ENCODE measurements around the gene SERTAD2.

The SERTAD2 gene

DNA sequence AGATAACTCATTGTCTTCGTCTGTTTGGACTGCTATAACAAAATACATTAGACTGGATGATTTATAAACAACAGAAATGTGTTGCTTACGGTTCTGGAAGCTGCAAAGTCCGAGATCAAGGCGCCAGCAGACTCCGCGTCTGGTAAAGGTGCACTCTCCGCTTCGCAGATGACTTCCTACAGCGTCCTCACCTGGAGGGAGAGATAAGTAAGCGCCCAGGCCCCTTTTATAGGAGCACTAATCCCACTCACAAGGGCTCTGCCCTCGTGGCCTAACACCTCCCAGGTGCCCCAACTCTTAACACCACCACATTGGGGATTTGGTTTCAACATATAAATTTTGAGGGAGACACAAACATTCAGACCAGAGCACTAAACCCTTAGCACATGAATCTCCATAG lies 51.3 kb downstream of the SERTAD2 start:
- H3K4me3 ChIP-seq (replicated peaks; ENCODE audit: low read depth, low read length) = no peak overlapping the region
- DNase-seq (ENCODE audit: extremely low read depth, low read depth) = no peak
- TF ChIP-seq, protein P1, sequence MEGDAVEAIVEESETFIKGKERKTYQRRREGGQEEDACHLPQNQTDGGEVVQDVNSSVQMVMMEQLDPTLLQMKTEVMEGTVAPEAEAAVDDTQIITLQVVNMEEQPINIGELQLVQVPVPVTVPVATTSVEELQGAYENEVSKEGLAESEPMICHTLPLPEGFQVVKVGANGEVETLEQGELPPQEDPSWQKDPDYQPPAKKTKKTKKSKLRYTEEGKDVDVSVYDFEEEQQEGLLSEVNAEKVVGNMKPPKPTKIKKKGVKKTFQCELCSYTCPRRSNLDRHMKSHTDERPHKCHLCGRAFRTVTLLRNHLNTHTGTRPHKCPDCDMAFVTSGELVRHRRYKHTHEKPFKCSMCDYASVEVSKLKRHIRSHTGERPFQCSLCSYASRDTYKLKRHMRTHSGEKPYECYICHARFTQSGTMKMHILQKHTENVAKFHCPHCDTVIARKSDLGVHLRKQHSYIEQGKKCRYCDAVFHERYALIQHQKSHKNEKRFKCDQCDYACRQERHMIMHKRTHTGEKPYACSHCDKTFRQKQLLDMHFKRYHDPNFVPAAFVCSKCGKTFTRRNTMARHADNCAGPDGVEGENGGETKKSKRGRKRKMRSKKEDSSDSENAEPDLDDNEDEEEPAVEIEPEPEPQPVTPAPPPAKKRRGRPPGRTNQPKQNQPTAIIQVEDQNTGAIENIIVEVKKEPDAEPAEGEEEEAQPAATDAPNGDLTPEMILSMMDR (IDR thresholded peaks at IDR 0.05; ENCODE audit: low read depth, low read length, missing control alignments) = no peak

DNA sequence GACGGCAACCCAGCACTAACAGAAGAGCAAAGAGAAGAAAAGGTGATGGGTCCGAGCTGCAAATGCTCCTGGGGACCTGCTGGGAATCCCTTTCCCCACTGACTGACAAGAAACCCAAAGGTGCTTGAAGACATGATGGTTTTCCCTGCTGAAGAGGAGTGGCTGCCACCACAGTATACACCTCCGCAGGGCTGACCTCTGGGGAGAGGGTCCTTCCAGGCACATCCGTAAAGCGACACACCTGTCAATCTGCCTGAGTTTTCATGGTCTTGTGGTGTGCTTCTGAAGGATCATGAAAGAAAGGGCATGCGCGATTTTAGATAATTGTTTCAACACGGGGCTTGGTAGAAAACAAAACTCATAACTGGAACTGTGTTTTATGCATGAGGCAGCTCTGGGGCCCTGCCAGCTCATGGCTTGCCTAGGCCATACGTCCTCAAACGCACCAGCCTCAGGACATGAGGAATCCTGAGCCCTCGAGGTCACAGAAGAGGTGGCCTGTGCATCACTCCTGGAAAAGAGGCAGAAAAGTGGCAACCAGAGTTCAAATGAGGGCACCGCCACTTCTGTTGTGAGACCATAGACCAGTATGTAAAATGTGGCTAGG lies 51.8 kb downstream of the SERTAD2 start:
- DNase-seq (ENCODE audit: extremely low read depth, low read depth) = no peak
- TF ChIP-seq, protein P1 (IDR thresholded peaks at IDR 0.05; ENCODE audit: low read depth, low read length, missing control alignments) = no peak
- no peak overlapping the region for H3K4me3 ChIP-seq (replicated peaks; ENCODE audit: low read depth, low read length)

DNA sequence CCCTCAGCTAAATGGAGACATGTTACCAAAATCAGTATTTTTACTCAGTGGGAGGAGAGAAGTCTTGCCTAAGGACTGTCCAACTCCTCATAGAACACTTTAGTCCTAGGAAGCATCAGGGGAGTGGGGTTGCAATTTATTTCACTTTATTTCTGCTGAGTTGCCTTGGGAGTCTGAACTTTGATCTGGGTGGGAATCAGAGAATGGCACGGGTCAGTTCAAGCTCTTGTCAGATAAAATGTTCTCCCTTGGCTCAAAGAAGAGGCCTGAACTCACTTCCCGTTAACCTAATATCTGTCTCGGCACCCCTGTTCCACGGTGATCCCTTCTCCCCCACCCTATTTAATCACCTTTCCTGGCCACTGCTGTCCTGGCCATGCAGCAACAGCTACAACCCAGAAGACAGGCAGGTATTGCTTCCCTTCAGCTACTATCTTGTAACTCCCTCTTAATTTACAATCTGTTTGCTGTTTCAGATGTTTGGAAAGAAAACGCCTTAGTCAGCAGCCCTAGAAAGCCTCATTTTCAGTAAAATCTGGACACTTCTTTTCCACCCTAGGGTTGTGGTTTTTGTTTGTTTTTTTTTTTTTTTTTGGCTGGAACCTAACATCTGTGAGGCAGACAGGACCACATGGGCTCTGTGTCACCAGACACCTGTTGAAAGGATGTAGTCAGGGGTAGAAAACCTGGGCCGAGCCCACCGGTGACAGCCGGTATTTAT lies 52.5 kb downstream of the SERTAD2 start:
- no peak for DNase-seq (ENCODE audit: extremely low read depth, low read depth)
- no peak overlapping the region for H3K4me3 ChIP-seq (replicated peaks; ENCODE audit: low read depth, low read length)
- TF ChIP-seq, protein P1 (IDR thresholded peaks at IDR 0.05; ENCODE audit: low read depth, low read length, missing control alignments) = no peak

DNA sequence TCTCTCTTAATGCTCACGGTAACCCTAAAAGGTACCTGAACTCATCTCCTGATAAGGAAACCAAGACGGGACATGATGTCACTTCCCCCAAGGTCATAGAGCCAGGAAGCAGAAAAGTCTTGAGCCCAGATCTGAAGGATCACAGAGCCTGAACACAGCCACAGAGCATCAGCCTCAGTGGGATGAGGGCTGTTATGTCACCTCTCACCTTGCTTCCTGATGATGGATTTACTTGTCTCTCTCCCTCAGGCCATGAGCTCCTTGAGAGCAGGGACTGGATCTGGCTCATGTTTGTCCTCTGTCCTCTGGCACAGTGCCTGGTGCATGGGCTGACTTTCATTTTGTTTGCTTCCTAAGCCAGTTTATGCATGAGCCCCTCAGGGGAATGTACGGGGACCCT lies 54.2 kb downstream of the SERTAD2 start:
- no peak for DNase-seq (ENCODE audit: extremely low read depth, low read depth)
- TF ChIP-seq, protein P1 (IDR thresholded peaks at IDR 0.05; ENCODE audit: low read depth, low read length, missing control alignments) = no peak
- no peak overlapping the region for H3K4me3 ChIP-seq (replicated peaks; ENCODE audit: low read depth, low read length)

DNA sequence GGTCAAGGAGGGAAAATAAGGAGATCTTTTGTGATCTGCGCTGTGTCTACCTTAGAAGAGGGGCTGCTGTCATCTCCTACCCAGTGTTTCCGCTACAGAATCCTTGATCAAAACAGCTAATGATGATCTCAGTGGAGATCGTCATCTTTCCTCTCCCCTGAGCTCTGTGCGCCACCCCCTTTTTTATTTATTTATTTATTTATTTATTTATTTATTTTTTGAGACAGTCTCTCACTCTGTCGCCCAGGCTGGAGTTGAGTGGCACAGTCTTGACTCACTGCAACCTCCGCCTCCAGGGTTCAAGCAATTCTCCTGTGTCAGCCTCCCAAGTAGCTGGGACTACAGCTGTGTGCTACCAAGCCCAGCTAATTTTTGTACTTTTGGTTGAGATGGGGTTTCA lies 55.5 kb downstream of the SERTAD2 start:
- H3K4me3 ChIP-seq (replicated peaks; ENCODE audit: low read depth, low read length) = no peak overlapping the region
- TF ChIP-seq, protein P1 (IDR thresholded peaks at IDR 0.05; ENCODE audit: low read depth, low read length, missing control alignments) = no peak
- no peak for DNase-seq (ENCODE audit: extremely low read depth, low read depth)

DNA sequence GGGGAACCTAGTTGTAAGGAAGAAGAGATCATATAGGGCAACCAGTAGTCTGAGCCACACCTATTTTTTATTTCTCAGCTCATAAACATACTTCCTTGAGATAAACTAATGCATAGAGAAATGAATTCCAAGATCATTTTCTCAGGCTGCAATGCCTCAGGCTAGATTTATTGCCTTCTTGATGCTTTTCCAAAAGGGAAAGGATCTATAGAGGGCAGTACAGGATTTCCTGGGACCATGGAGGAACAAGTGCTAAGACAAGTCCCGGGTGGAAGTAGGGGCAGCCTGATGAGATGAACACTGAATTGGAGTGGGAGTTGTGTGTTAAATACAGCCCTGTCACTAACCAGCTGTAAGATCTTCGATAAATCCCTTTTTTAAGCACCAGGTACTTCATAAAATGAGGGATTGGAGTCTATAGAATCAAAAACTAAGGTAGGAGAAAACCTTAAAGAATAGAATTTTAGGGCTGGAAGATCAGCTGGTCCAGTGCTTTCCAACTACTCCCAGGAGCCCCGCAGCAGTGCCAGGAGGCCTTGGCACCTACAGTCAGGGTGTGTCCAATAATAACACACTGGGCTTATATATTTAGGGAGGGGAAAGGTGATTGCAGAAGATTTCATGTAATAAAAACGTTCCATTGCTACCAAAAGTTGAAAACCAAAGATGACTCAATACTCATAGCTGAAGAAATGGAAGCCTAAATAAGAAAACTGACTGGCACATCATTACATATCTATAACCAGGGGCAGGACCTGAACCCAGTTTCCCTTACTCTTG lies 58.1 kb downstream of the SERTAD2 start:
- no peak for DNase-seq (ENCODE audit: extremely low read depth, low read depth)
- TF ChIP-seq, protein P1 (IDR thresholded peaks at IDR 0.05; ENCODE audit: low read depth, low read length, missing control alignments) = no peak

More for the DNA sequence above, 58.1 kb downstream of the SERTAD2 start:
- H3K4me3 ChIP-seq (replicated peaks; ENCODE audit: low read depth, low read length) = no peak overlapping the region
